IMR-90 (cell line): ENCODE data around the gene TSNAXIP1. TPM values are rescaled to one million over a fixed set of nuclear protein-coding genes. Genes with fewer than 3 reads are reported as not detected.

Source experiments
- ATAC-seq: fragments of 200-7000 bp; cut with Tn5 transposase; 2 replicates; pipeline ENCODE4 v1.9.1; 2020; ENCODE audit warnings: low read depth, mild to moderate bottlenecking, moderate library complexity
- BruUV-seq: library from RNA; stranded (reverse); fragments of 400-500 nt; replicated peaks from 2 replicates; lab custom pipeline; 2021; lab: Mats Ljungman, UMichigan
- CTCF ChIA-PET: fragments of 300-600 bp; formaldehyde crosslinking; extraction: SDS; loops from one replicate; lab custom pipeline; 2021; ENCODE audit warnings: antibody characterized with exemption; lab: Yijun Ruan, JAX
- POLR2A ChIA-PET: fragments of 300-600 bp; sonication (Branson Sonifier 250); formaldehyde crosslinking; loops from one replicate; lab custom pipeline; 2022; ENCODE audit warnings: antibody characterized with exemption; ENCODE audit not compliant: unreplicated experiment; lab: Charles Lee
- DNase-seq: peaks from one replicate; pipeline ENCODE4 v3.0.0; 2013
- H2AFZ ChIP-seq: replicated peaks from 2 replicates; pipeline ENCODE3; 2013; ENCODE audit warnings: low read length, mild to moderate bottlenecking; ENCODE audit not compliant: poor library complexity
- H2AK5ac ChIP-seq: 2 replicates; pipeline ENCODE4 v1.6.1; 2013; ENCODE audit warnings: low read depth, low read length, inconsistent platforms
- H2AK9ac ChIP-seq: replicated peaks from 2 replicates; pipeline ENCODE3; 2013; ENCODE audit warnings: mild to moderate bottlenecking, low read depth, low read length, moderate library complexity; ENCODE audit not compliant: poor library complexity
- H2BK120ac ChIP-seq: 2 replicates; pipeline ENCODE4 v1.6.1; 2013; ENCODE audit warnings: low read depth, low read length, inconsistent platforms
- H2BK15ac ChIP-seq: 3 replicates; pipeline ENCODE4 v1.6.1; 2013; ENCODE audit warnings: low read depth, low read length, inconsistent platforms
- H2BK20ac ChIP-seq: 2 replicates; pipeline ENCODE4 v1.6.1; 2013; ENCODE audit warnings: low read depth, mild to moderate bottlenecking, inconsistent platforms, low read length, moderate library complexity
- H2BK5ac ChIP-seq: 2 replicates; pipeline ENCODE4 v1.6.1; 2013; ENCODE audit warnings: mild to moderate bottlenecking, low read depth, low read length, inconsistent platforms; ENCODE audit not compliant: poor library complexity, severe bottlenecking
- H3K14ac ChIP-seq: replicated peaks from 2 replicates; pipeline ENCODE4 v1.6.1; 2013; ENCODE audit warnings: low read depth, low read length, inconsistent platforms
- H3K18ac ChIP-seq: 2 replicates; pipeline ENCODE4 v1.6.1; 2013; ENCODE audit warnings: low read depth, low read length, control low read depth
- H3K23ac ChIP-seq: 2 replicates; pipeline ENCODE4 v1.6.1; 2013; ENCODE audit warnings: low read depth, low read length, inconsistent platforms
- H3K27ac ChIP-seq: 2 replicates; pipeline ENCODE4 v1.5.1; 2013; ENCODE audit warnings: mild to moderate bottlenecking, control low read depth, low read length; ENCODE audit not compliant: insufficient read depth
- H3K27me3 ChIP-seq: 2 replicates; pipeline ENCODE4 v1.6.1; 2013; ENCODE audit warnings: low read length; ENCODE audit not compliant: control insufficient read depth, insufficient read depth
- H3K36me3 ChIP-seq: 2 replicates; pipeline ENCODE4 v1.6.1; 2013; ENCODE audit warnings: low read length, mixed read lengths; ENCODE audit not compliant: control insufficient read depth, insufficient read depth
- H3K4ac ChIP-seq: 2 replicates; pipeline ENCODE4 v1.6.1; 2013; ENCODE audit warnings: low read depth, low read length, inconsistent platforms
- H3K4me1 ChIP-seq: 2 replicates; pipeline ENCODE4 v1.6.1; 2013; ENCODE audit warnings: low read length, mixed read lengths; ENCODE audit not compliant: control insufficient read depth, insufficient read depth
- H3K4me2 ChIP-seq: 2 replicates; pipeline ENCODE4 v1.6.1; 2013; ENCODE audit warnings: low read depth, mild to moderate bottlenecking, control low read depth, low read length, moderate library complexity
- H3K4me3 ChIP-seq: 2 replicates; pipeline ENCODE4 v1.5.1; 2013; ENCODE audit warnings: low read depth, mild to moderate bottlenecking, control low read depth, low read length, moderate library complexity; ENCODE audit not compliant: insufficient read depth
- H3K56ac ChIP-seq: 2 replicates; pipeline ENCODE4 v1.6.1; 2013; ENCODE audit warnings: low read length, inconsistent platforms; ENCODE audit not compliant: insufficient read depth; ENCODE audit errors: extremely low read depth
- H3K79me1 ChIP-seq, 2 experiments: 2 replicates each; pipeline ENCODE4 v1.6.1; 2013; ENCODE audit warnings: low read length in 2 of 2, inconsistent platforms in 1 of 2, low read depth in 1 of 2
- H3K9ac ChIP-seq: 2 replicates; pipeline ENCODE4 v1.6.1; 2013; ENCODE audit warnings: low read depth, low read length, control low read depth
- H3K9me1 ChIP-seq: 2 replicates; pipeline ENCODE4 v1.6.1; 2013; ENCODE audit warnings: low read length, inconsistent platforms; ENCODE audit not compliant: insufficient read depth
- H3K9me3 ChIP-seq: 2 replicates; pipeline ENCODE4 v1.6.1; 2013; ENCODE audit warnings: low read length; ENCODE audit not compliant: control insufficient read depth, insufficient read depth
- H4K20me1 ChIP-seq: 2 replicates; pipeline ENCODE4 v1.6.1; 2013; ENCODE audit warnings: low read length, inconsistent platforms; ENCODE audit not compliant: insufficient read depth
- H4K5ac ChIP-seq: 2 replicates; pipeline ENCODE4 v1.6.1; 2013; ENCODE audit warnings: mild to moderate bottlenecking, low read depth, low read length, control low read depth
- H4K8ac ChIP-seq, 2 experiments: 2 replicates each; pipeline ENCODE4 v1.6.1; 2013; ENCODE audit warnings: low read depth in 2 of 2, low read length in 2 of 2, control low read depth in 1 of 2, inconsistent platforms in 1 of 2
- H4K91ac ChIP-seq: 2 replicates; pipeline ENCODE4 v1.6.1; 2013; ENCODE audit warnings: low read depth, low read length, inconsistent platforms; ENCODE audit not compliant: insufficient read depth
- BHLHE40 ChIP-seq: fragments of 150-350 bp; IDR thresholded peaks from 2 replicates; pipeline ENCODE4 v1.6.1; 2016; ENCODE audit warnings: mild to moderate bottlenecking, low read depth, low read length
- CHD1 ChIP-seq: IDR thresholded peaks from 2 replicates; pipeline ENCODE4 v1.6.1; 2012; ENCODE audit warnings: low read depth, low read length, improper control_type of control experiment
- CTCF ChIP-seq: conservative IDR thresholded peaks from 2 replicates; pipeline ENCODE4 v1.5.1; 2012; ENCODE audit warnings: mild to moderate bottlenecking, low read depth, low read length, improper control_type of control experiment
- FOS ChIP-seq: fragments of 150-350 bp; IDR thresholded peaks from 2 replicates; pipeline ENCODE4 v1.6.1; 2016; ENCODE audit warnings: low read depth, low read length
- MAFK ChIP-seq: IDR thresholded peaks from 2 replicates; pipeline ENCODE4 v1.6.1; 2012; ENCODE audit warnings: low read depth, low read length, improper control_type of control experiment
- MAZ ChIP-seq: IDR thresholded peaks from 2 replicates; pipeline ENCODE4 v1.6.1; 2012; ENCODE audit warnings: low read depth, mild to moderate bottlenecking, low read length, improper control_type of control experiment, moderate library complexity, borderline replicate concordance
- MXI1 ChIP-seq: IDR thresholded peaks from 2 replicates; pipeline ENCODE4 v1.6.1; 2012; ENCODE audit warnings: low read depth, mild to moderate bottlenecking, low read length, moderate library complexity, borderline replicate concordance
- NFE2L2 ChIP-seq: fragments of 150-350 bp; IDR thresholded peaks from 2 replicates; pipeline ENCODE4 v1.6.1; 2016; ENCODE audit warnings: low read depth, mild to moderate bottlenecking, low read length
- POLR2A ChIP-seq: IDR thresholded peaks from 2 replicates; pipeline ENCODE4 v1.6.1; 2012; ENCODE audit warnings: mild to moderate bottlenecking, low read depth, low read length
- RCOR1 ChIP-seq: IDR thresholded peaks from 2 replicates; pipeline ENCODE4 v1.6.1; 2012; ENCODE audit warnings: mild to moderate bottlenecking, low read length, improper control_type of control experiment; ENCODE audit not compliant: insufficient replicate concordance
- RFX5 ChIP-seq: IDR thresholded peaks from 2 replicates; pipeline ENCODE4 v1.8.0; 2012; ENCODE audit warnings: low read depth, mild to moderate bottlenecking, low read length, moderate library complexity
- SMC3 ChIP-seq: fragments of 150-350 bp; IDR thresholded peaks from 2 replicates; pipeline ENCODE4 v1.6.1; 2016; ENCODE audit warnings: low read depth, mild to moderate bottlenecking, antibody characterized with exemption, low read length, moderate library complexity
- WGBS, 2 experiments: methylation state at CpG; one replicate each; pipeline versions ENCODE4 v1.1.5 to v1.1.7; 2013; ENCODE audit warnings: missing lambda C conversion rate in 2 of 2; ENCODE audit not compliant: insufficient read length in 1 of 2; ENCODE audit errors: extremely low coverage in 2 of 2; 5-methylcytosine and 5-hydroxymethylcytosine counted together
- dilution Hi-C: fragments of 300-500 bp; cut with HindIII; formaldehyde crosslinking; loops from one replicate; pipeline ENCODE4 v1.14.3; 2018; ENCODE audit warnings: low sequenced_read_pairs; ENCODE audit not compliant: unreplicated experiment
- in situ Hi-C: fragments of 300-500 bp; cut with MboI; formaldehyde crosslinking; loops from 3 replicates; pipeline ENCODE4 v1.14.3; 2019; ENCODE audit warnings: low sequenced_read_pairs, inconsistent platforms, mixed read lengths
- intact Hi-C: fragments of 100-400 bp; cut with micrococcal nuclease; formaldehyde crosslinking; loops from 2 replicates; pipeline ENCODE4 v1.10.0; 2022
- polyA plus RNA-seq, 3 experiments: library from polyadenylated mRNA; depleted of rRNA; stranded (reverse); fragments of >200 nt; gene quantifications; 2 replicates each; pipeline ENCODE4 v1.2.3, GENCODE V29; 2012; ENCODE audit warnings: low replicate concordance in 1 of 3
- total RNA-seq: library from RNA; depleted of rRNA; stranded (reverse); fragments of >200 nt; gene quantifications from 2 replicates; pipeline ENCODE4 v1.2.3, GENCODE V29; 2012
- TF ChIP-seq, protein P1 (sequence below): fragments of 150-350 bp; IDR thresholded peaks from 2 replicates; pipeline ENCODE4 v1.6.1; 2016; ENCODE audit warnings: low read depth, mild to moderate bottlenecking, low read length, moderate library complexity, borderline replicate concordance

TSNAXIP1 gene
- total and polyA plus RNA-seq, 2 of the 4 experiments (the other 2 are of a cell fraction), result 0.72 to 1.4 TPM

- WGBS, 2 experiments, result 92% methylated on average over 4 of the region's 11 CpGs; no CpG with 5 or more reads in 1 of the 2 experiments
- H3K18ac ChIP-seq, result no peak overlapping the region
- H3K4me3 ChIP-seq, result no peak overlapping the region
- in situ Hi-C loops, result no loop called here
- no peak overlapping the region for H3K4me2 ChIP-seq
- no peak overlapping the region for H4K5ac ChIP-seq
- intact Hi-C loops, result no loop called here
- H3K23ac ChIP-seq, result peak overlapping the region; percentile 84
- peak; percentile 46 for ATAC-seq
- H3K9me1 ChIP-seq, result peaks cover 57% of the 10 kb centered on the region
- H4K8ac ChIP-seq, result peak overlapping the region in 1 of 2 experiments; percentile 16; a peak in 1 of 4 replicates
- no peak overlapping the region for H3K56ac ChIP-seq
- no peaks in the 10 kb centered on the region for H3K9me3 ChIP-seq
- peaks cover 55 to 73% of the 10 kb centered on the region in 2 experiments for H3K79me1 ChIP-seq
- no peak overlapping the region for H2BK120ac ChIP-seq
- peaks cover 20% of the 10 kb centered on the region for H3K4me1 ChIP-seq
- H2BK5ac ChIP-seq, result peak overlapping the region; percentile 4
- H3K27ac ChIP-seq, result no peak overlapping the region
- dilution Hi-C loops, result no loop called here
- H3K36me3 ChIP-seq, result peaks cover 26% of the 10 kb centered on the region
- peaks cover 82% of the 10 kb centered on the region for H4K20me1 ChIP-seq
- H2AK9ac ChIP-seq, result peak overlapping the region; percentile 42
- H3K14ac ChIP-seq, result peak overlapping the region; percentile 37
- H3K9ac ChIP-seq, result no peak overlapping the region
- H3K4ac ChIP-seq, result peak overlapping the region; percentile 58; the same call in 1 of the 2 replicates
- peak overlapping the region; percentile 68 for H2AK5ac ChIP-seq
- H2AFZ ChIP-seq, result no peak overlapping the region
- no peaks in the 10 kb centered on the region for H3K27me3 ChIP-seq
- BruUV-seq, result no TSS peak
- no peak overlapping the region for H4K91ac ChIP-seq
- no peak overlapping the region for H2BK20ac ChIP-seq
- CTCF ChIA-PET, result interaction anchor here (1.2 to 1.8 kb wide), 2 partner anchors 20 to 46 kb away, joined by 3 to 5 read pairs; no protein-coding TSS in a partner anchor
- POLR2A ChIA-PET, result no interaction called here
- DNase-seq, result peak; percentile 45
- no peak overlapping the region for H2BK15ac ChIP-seq
- TF ChIP-seq FOS (no peak), MXI1 (no peak), CTCF (no peak), POLR2A (no peak), MAFK (no peak), NFE2L2 (no peak), BHLHE40 (no peak), SMC3 (no peak), MAZ (no peak), RCOR1 (no peak), CHD1 (no peak), RFX5 (no peak)
- TF ChIP-seq, protein P1, sequence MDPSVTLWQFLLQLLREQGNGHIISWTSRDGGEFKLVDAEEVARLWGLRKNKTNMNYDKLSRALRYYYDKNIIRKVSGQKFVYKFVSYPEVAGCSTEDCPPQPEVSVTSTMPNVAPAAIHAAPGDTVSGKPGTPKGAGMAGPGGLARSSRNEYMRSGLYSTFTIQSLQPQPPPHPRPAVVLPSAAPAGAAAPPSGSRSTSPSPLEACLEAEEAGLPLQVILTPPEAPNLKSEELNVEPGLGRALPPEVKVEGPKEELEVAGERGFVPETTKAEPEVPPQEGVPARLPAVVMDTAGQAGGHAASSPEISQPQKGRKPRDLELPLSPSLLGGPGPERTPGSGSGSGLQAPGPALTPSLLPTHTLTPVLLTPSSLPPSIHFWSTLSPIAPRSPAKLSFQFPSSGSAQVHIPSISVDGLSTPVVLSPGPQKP, result no peak
These were observed 56.2 kb downstream of the TSNAXIP1 start for GRCh38 chr16:67862623-67863583.
